Tibial nerve (tissue), 3 donors: ENCODE results near the gene ORM1.

Experiments
- POLR2A ChIP-seq, 2 donors: fragments of 450-650 bp; IDR thresholded peaks; one replicate each; pipeline ENCODE4 v1.6.1; 2017; ENCODE audit warnings: antibody characterized with exemption in 2 of 2, mild to moderate bottlenecking in 2 of 2, moderate library complexity in 2 of 2
- TF ChIP-seq, protein P1 (sequence below), 5 experiments: fragments of 200-600 bp in 3 of 5; fragments of 450-650 bp in 2 of 5; sonication (generic) in 3 of 5; IDR thresholded peaks; one replicate each; pipeline ENCODE4 v1.5.1; 2016 to 2019; ENCODE audit warnings: antibody characterized with exemption in 5 of 5, mild to moderate bottlenecking in 3 of 5, moderate library complexity in 2 of 5

DNA sequence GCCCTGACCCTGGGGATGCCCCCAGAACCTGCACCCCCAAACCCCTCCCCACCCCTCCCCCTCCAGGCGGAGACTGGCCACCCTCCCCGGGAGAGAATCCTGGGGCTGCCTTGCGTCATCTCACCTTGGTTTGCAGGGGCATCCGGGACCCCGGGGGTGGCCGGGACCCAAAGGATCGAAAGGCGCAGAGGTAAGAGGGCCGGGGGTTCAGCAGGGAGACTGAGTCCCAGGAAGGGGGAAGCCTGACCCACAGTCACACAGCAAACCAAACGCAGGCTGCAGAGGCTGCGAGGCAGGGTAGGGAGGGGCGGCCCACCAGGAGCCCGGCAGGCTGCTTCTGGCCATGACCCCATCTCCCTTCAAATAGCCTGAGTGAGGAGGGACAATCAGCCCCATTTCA lies 33.8 kb upstream of the ORM1 start:
- TF ChIP-seq, protein P1, sequence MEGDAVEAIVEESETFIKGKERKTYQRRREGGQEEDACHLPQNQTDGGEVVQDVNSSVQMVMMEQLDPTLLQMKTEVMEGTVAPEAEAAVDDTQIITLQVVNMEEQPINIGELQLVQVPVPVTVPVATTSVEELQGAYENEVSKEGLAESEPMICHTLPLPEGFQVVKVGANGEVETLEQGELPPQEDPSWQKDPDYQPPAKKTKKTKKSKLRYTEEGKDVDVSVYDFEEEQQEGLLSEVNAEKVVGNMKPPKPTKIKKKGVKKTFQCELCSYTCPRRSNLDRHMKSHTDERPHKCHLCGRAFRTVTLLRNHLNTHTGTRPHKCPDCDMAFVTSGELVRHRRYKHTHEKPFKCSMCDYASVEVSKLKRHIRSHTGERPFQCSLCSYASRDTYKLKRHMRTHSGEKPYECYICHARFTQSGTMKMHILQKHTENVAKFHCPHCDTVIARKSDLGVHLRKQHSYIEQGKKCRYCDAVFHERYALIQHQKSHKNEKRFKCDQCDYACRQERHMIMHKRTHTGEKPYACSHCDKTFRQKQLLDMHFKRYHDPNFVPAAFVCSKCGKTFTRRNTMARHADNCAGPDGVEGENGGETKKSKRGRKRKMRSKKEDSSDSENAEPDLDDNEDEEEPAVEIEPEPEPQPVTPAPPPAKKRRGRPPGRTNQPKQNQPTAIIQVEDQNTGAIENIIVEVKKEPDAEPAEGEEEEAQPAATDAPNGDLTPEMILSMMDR (IDR thresholded peaks at IDR 0.05), result no peak
- TF ChIP-seq POLR2A (IDR thresholded peaks at IDR 0.05), result no peak
